ENCODE measurements around the gene CYP26A1. TPM values are rescaled to one million over a fixed set of nuclear protein-coding genes. Genes with fewer than 3 reads are reported as not detected.

CYP26A1 gene
- not detected in 2 replicates for total RNA-seq

GRCh38 chr10:93073539-93074146, at the start of gene CYP26A1:
Gene CYP26A1 (plus strand): TSS chr10:93073893. CDS start chr10:93073935, 42 bp downstream.

GRCh38 chr10:93059975-93060886, 13.5 kb upstream of the CYP26A1 start, which contains the start of gene CYP26C1:
Gene CYP26C1 (plus strand): TSS chr10:93060798. CDS start chr10:93061264, 466 bp downstream.

Other genes starting within 250 kb of the CYP26A1 start
- gene EXOC6, start 225.4 kb upstream of the CYP26A1 start, total RNA-seq: 3.3 and 4.4 TPM in 2 replicates
- 0.11 and 0.26 TPM in 2 replicates for gene CYP26C1, start 13.1 kb upstream of the CYP26A1 start, total RNA-seq

Measured in articular chondrocyte of knee joint (primary cell).